Mesenchymal stem cell (in vitro differentiated cells and primary cell): ENCODE measurements around the gene GJB5.
"Not testable (repeated sequence)": the region's sequence is repeated elsewhere in the genome, so short reads cannot be mapped to it uniquely, and the experiment has no call there.

Experiments used
- DNase-seq: peaks from one replicate; pipeline ENCODE4 v3.0.0-alpha.2; 2013
- H2AFZ ChIP-seq: one replicate; pipeline ENCODE4 v1.6.1; 2013; ENCODE audit warnings: low read depth, mild to moderate bottlenecking, control low read depth, inconsistent platforms, low read length, moderate library complexity
- H2AK5ac ChIP-seq: 2 replicates; pipeline ENCODE4 v1.6.1; 2013; ENCODE audit warnings: low read length, moderate library complexity, mild to moderate bottlenecking, inconsistent platforms; ENCODE audit not compliant: severe bottlenecking
- H2BK120ac ChIP-seq: one replicate; pipeline ENCODE4 v1.6.1; 2013; ENCODE audit warnings: low read depth, mild to moderate bottlenecking, inconsistent platforms, low read length, moderate library complexity
- H2BK12ac ChIP-seq, 2 experiments: one replicate each; pipeline ENCODE4 v1.6.1; 2013; ENCODE audit warnings: inconsistent platforms in 2 of 2, low read length in 2 of 2, mild to moderate bottlenecking in 2 of 2, moderate library complexity in 2 of 2, control low read depth in 1 of 2
- H2BK15ac ChIP-seq: one replicate; pipeline ENCODE4 v1.6.1; 2013; ENCODE audit warnings: mild to moderate bottlenecking, low read depth, inconsistent platforms; ENCODE audit not compliant: poor library complexity, severe bottlenecking
- H2BK5ac ChIP-seq: 2 replicates; pipeline ENCODE4 v1.6.1; 2013; ENCODE audit warnings: low read depth, mild to moderate bottlenecking, low read length, control low read depth, inconsistent platforms; ENCODE audit not compliant: poor library complexity, severe bottlenecking
- H3K14ac ChIP-seq, 2 experiments: one replicate each; pipeline ENCODE4 v1.6.1; 2013; ENCODE audit warnings: inconsistent platforms in 2 of 2, low read length in 2 of 2, control low read depth in 1 of 2, mild to moderate bottlenecking in 1 of 2, moderate library complexity in 1 of 2
- H3K18ac ChIP-seq, 2 experiments: one replicate each; pipeline ENCODE4 v1.6.1; 2013; ENCODE audit warnings: inconsistent platforms in 2 of 2, low read length in 2 of 2, control low read depth in 1 of 2, low read depth in 1 of 2, mild to moderate bottlenecking in 1 of 2
- H3K23ac ChIP-seq, 2 experiments: one replicate each; pipeline ENCODE4 v1.6.1; 2013; ENCODE audit warnings: inconsistent platforms in 2 of 2, low read length in 2 of 2, mild to moderate bottlenecking in 2 of 2, moderate library complexity in 2 of 2, control low read depth in 1 of 2
- H3K27ac ChIP-seq: 2 replicates; pipeline ENCODE4 v1.5.1; 2013; ENCODE audit warnings: mild to moderate bottlenecking, moderate library complexity, low read length, control low read depth, inconsistent platforms; ENCODE audit not compliant: poor library complexity, severe bottlenecking
- H3K27me3 ChIP-seq, 2 experiments: 2 replicates each; pipeline versions ENCODE4 v1.6.1 to v1.7.0; 2013; ENCODE audit warnings: low read length in 2 of 2, mild to moderate bottlenecking in 2 of 2, moderate library complexity in 2 of 2, control low read depth in 1 of 2, inconsistent platforms in 1 of 2; ENCODE audit not compliant: control insufficient read depth in 1 of 2, insufficient read depth in 1 of 2
- H3K36me3 ChIP-seq, 2 experiments: 2 replicates each; pipeline versions ENCODE4 v1.6.1 to v1.7.0; 2013; ENCODE audit warnings: low read length in 2 of 2, control low read depth in 1 of 2, inconsistent platforms in 1 of 2, low read depth in 1 of 2, mild to moderate bottlenecking in 1 of 2; ENCODE audit not compliant: insufficient read depth in 2 of 2, control insufficient read depth in 1 of 2
- H3K4ac ChIP-seq, 2 experiments: one replicate each; pipeline ENCODE4 v1.6.1; 2013; ENCODE audit warnings: inconsistent platforms in 2 of 2, low read length in 2 of 2, mild to moderate bottlenecking in 2 of 2, moderate library complexity in 2 of 2, control low read depth in 1 of 2, low read depth in 1 of 2
- H3K4me1 ChIP-seq: 2 replicates; pipeline ENCODE4 v1.6.1; 2013; ENCODE audit warnings: low read depth, low read length, control low read depth; ENCODE audit not compliant: control insufficient read depth, insufficient read depth
- H3K4me2 ChIP-seq: 2 replicates; pipeline ENCODE4 v1.6.1; 2013; ENCODE audit warnings: low read length, mild to moderate bottlenecking, inconsistent platforms; ENCODE audit not compliant: poor library complexity, severe bottlenecking
- H3K4me3 ChIP-seq, 2 experiments: 2 replicates each; pipeline versions ENCODE4 v1.5.1 to v1.7.0; 2013; ENCODE audit warnings: low read length in 2 of 2, mild to moderate bottlenecking in 2 of 2, control low read depth in 1 of 2, low read depth in 1 of 2; ENCODE audit not compliant: insufficient read depth in 1 of 2
- H3K79me1 ChIP-seq: replicated peaks from 2 replicates; pipeline ENCODE4 v1.6.1; 2013; ENCODE audit warnings: mild to moderate bottlenecking, control low read depth, low read length, inconsistent platforms; ENCODE audit not compliant: poor library complexity, severe bottlenecking
- H3K9ac ChIP-seq: 2 replicates; pipeline ENCODE4 v1.7.0; 2013; ENCODE audit warnings: mild to moderate bottlenecking, low read length, moderate library complexity
- H3K9me3 ChIP-seq: 2 replicates; pipeline ENCODE4 v1.7.0; 2013; ENCODE audit warnings: mild to moderate bottlenecking, low read length; ENCODE audit not compliant: control insufficient read depth
- H4K8ac ChIP-seq: one replicate; pipeline ENCODE4 v1.6.1; 2013; ENCODE audit warnings: inconsistent platforms, mild to moderate bottlenecking, low read length, moderate library complexity
- H4K91ac ChIP-seq: one replicate; pipeline ENCODE4 v1.6.1; 2013; ENCODE audit warnings: mild to moderate bottlenecking, low read length, inconsistent platforms
- WGBS: methylation state at CpG from one replicate; pipeline ENCODE4 v1.1.7; 2013; ENCODE audit warnings: mixed read lengths; 5-methylcytosine and 5-hydroxymethylcytosine counted together

The GJB5 gene

DNA sequence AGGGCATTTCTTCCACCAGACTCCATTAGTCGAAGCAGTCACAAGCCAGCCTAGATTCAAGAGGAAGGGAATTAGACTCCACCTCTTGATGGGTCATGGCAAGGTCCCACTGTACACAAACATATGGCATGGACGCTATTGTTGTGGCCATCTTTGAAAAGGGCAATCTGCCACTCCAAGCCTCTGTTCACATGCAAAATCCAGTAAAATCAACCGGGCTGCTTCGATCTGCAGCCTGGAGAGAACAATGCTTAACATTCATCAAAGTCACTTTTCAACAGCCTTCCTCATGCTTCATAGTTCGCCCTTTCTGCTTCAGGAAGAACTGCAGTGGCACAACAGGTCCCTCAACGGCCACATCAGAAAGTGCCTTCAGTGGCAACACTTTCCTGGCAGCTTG, 28.0 kb upstream of the GJB5 start:
- 65% methylated on average over 6 of the region's 6 CpGs for WGBS
- H3K79me1 ChIP-seq = no peaks in the 10 kb centered on the region
- H2AFZ ChIP-seq = no peak overlapping the region

DNA sequence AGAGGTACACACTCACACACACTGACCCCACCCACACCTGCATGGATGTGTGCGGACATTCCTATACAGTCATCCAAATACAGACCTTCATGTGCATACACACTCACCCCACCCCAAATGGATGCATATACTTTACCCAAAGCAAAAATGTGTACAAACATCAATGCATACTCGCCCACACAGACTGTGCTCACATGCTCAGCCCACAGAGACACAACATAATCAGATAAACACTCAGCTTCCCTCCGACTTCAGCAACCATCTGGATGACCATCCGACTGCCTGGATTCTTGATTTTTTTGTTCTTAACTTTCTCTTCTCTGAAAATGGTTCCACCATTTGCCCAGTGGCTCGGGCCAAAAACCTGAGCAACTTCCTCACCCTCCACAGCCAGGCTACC, 24.4 kb upstream of the GJB5 start:
- H2BK120ac ChIP-seq = no peak overlapping the region
- no peak overlapping the region for H3K23ac ChIP-seq
- peaks cover 0 to 66% of the 10 kb centered on the region in 2 experiments for H3K27me3 ChIP-seq
- no peak overlapping the region for H3K4me2 ChIP-seq
- no peaks in the 10 kb centered on the region for H3K4me1 ChIP-seq
- no peak overlapping the region for H2BK5ac ChIP-seq
- H3K18ac ChIP-seq = no peak overlapping the region
- no peaks in the 10 kb centered on the region for H3K36me3 ChIP-seq
- no peak overlapping the region for H3K27ac ChIP-seq
- H3K4ac ChIP-seq = no peak overlapping the region
- no peak overlapping the region for H2BK15ac ChIP-seq
- H4K91ac ChIP-seq = no peak overlapping the region
- H3K4me3 ChIP-seq = no peak overlapping the region
- H3K9me3 ChIP-seq = no peaks in the 10 kb centered on the region
- no peak for DNase-seq
- no peak overlapping the region for H3K14ac ChIP-seq
- no peak overlapping the region for H2BK12ac ChIP-seq
- no peak overlapping the region for H2AK5ac ChIP-seq
- no peak overlapping the region for H3K9ac ChIP-seq
- WGBS = 75% methylated on average over 5 of the region's 5 CpGs
- no peaks in the 10 kb centered on the region for H3K79me1 ChIP-seq
- no peak overlapping the region for H4K8ac ChIP-seq
- H2AFZ ChIP-seq = no peak overlapping the region

More for the DNA sequence above, 28.0 kb upstream of the GJB5 start:
- Histone ChIP-seq H3K4me1 (no peaks in the 10 kb centered on the region), H4K91ac (no peak overlapping the region), H4K8ac (no peak overlapping the region), H2BK15ac (no peak overlapping the region), H3K27ac (no peak overlapping the region), H3K36me3 (no peaks in the 10 kb centered on the region), H3K14ac (no peak overlapping the region), H3K18ac (no peak overlapping the region), H3K4me2 (no peak overlapping the region), H3K23ac (no peak overlapping the region), H3K9ac (no peak overlapping the region), H2BK5ac (no peak overlapping the region), H2AK5ac (no peak overlapping the region), H2BK120ac (no peak overlapping the region), H3K9me3 (no peaks in the 10 kb centered on the region), H2BK12ac (no peak overlapping the region), H3K27me3 (peaks cover 0 to 79% of the 10 kb centered on the region in 2 experiments), H3K4ac (no peak overlapping the region), H3K4me3 (no peak overlapping the region)
- DNase-seq = no peak

- not testable (repeated sequence) for H3K4ac ChIP-seq, H3K4me1 ChIP-seq, H3K27ac ChIP-seq, H3K14ac ChIP-seq, H3K4me3 ChIP-seq, H4K8ac ChIP-seq, H4K91ac ChIP-seq, H2AK5ac ChIP-seq, H3K79me1 ChIP-seq, H3K36me3 ChIP-seq, H2AFZ ChIP-seq, H3K9ac ChIP-seq, H2BK12ac ChIP-seq, H2BK5ac ChIP-seq, H3K18ac ChIP-seq, H2BK120ac ChIP-seq, DNase-seq, H3K23ac ChIP-seq, H2BK15ac ChIP-seq, H3K4me2 ChIP-seq, H3K9me3 ChIP-seq
- WGBS = 67% methylated on average over 7 of the region's 7 CpGs
- peaks cover 0 to 60% of the 10 kb centered on the region in 2 experiments for H3K27me3 ChIP-seq
Observed at GRCh38 chr1:34732831-34733230, 22.0 kb upstream of the GJB5 start.

GRCh38 chr1:34736692-34737091, 18.2 kb upstream of the GJB5 start:
- Histone ChIP-seq H3K4me2 (no peak overlapping the region), H3K27ac (no peak overlapping the region), H2BK12ac (no peak overlapping the region), H2BK120ac (no peak overlapping the region), H4K91ac (no peak overlapping the region), H2AK5ac (no peak overlapping the region), H3K4me1 (no peaks in the 10 kb centered on the region), H3K23ac (no peak overlapping the region), H3K4ac (no peak overlapping the region), H3K18ac (no peak overlapping the region), H3K14ac (no peak overlapping the region), H2BK5ac (no peak overlapping the region), H4K8ac (no peak overlapping the region), H2BK15ac (no peak overlapping the region), H3K36me3 (no peaks in the 10 kb centered on the region), H3K27me3 (peaks cover 4 to 62% of the 10 kb centered on the region in 2 experiments), H2AFZ (peak overlapping the region; percentile 18), H3K9ac (no peak overlapping the region), H3K4me3 (no peak overlapping the region), H3K9me3 (no peaks in the 10 kb centered on the region), H3K79me1 (no peaks in the 10 kb centered on the region)
- WGBS = 86% methylated on average over 10 of the region's 10 CpGs
- no peak for DNase-seq
